ENCODE measurements around the gene SDHA. TPM values are rescaled to one million over a fixed set of nuclear protein-coding genes. Genes with fewer than 3 reads are reported as not detected.
A peak's percentile ranks its signal among the peaks of the same experiment; 100 is the strongest.
"Not testable (repeated sequence)": the region's sequence is repeated elsewhere in the genome, so short reads cannot be mapped to it uniquely, and the experiment has no call there.

Gene SDHA
- total and polyA plus RNA-seq, 9 of the 15 experiments (the other 6 are each of a cell fraction or from before 2014, with no cell fraction given): 82.9 to 191 (median 130) TPM

- H4K20me1 ChIP-seq (replicated peaks; ENCODE audit: control insufficient read depth, insufficient read depth, low read length); ATAC-seq; in situ Hi-C loops (cut with MboI); H3K27ac ChIP-seq (ENCODE audit: extremely low read depth, low read depth, low read length); CTCF ChIA-PET (ENCODE audit: low intra/inter-chr PET ratio); H3K79me2 ChIP-seq (ENCODE audit: control insufficient read depth, insufficient read depth, low read length); H3K9ac ChIP-seq (ENCODE audit: insufficient read depth in 1 of 2, low read depth in 2 of 2, low read length in 2 of 2); BruUV-seq (replicated peaks); H3K9me3 ChIP-seq (replicated peaks; ENCODE audit: control insufficient read depth, insufficient read depth, low read depth, low read length); H3K36me3 ChIP-seq (ENCODE audit: control insufficient read depth, insufficient read depth, low read length); H3K4me2 ChIP-seq (ENCODE audit: insufficient read depth, low read length); H3K4me3 ChIP-seq; H3K9me1 ChIP-seq (ENCODE audit: control insufficient read depth, insufficient read depth, low read length); intact Hi-C loops (cut with micrococcal nuclease): not testable (repeated sequence)
- POLR2A ChIA-PET: interaction anchor here (0.6 kb wide), 1 partner anchor 30 kb away, joined by 3 read pairs; no protein-coding TSS in a partner anchor
- Histone ChIP-seq H3K27me3 (ENCODE audit: control insufficient read depth in 2 of 2, insufficient read depth in 2 of 2, low read length in 2 of 2) (peaks cover 12 to 27% of the 10 kb centered on the region in 2 experiments; a peak in 4 of 5 replicates), H3K4me1 (replicated peaks in 1 of 2; ENCODE audit: control insufficient read depth in 2 of 2, insufficient read depth in 2 of 2, low read length in 2 of 2) (peaks cover 2 to 42% of the 10 kb centered on the region in 2 experiments; a peak in 3 of 5 replicates), H2AFZ (ENCODE audit: low read depth, low read length) (0 out of 2 replicates have a peak overlapping the region, but pooled peaks have one; percentile 59)
- 19% methylated on average over 18 of the region's 18 CpGs for WGBS (ENCODE audit: insufficient coverage, low coverage, missing lambda C conversion rate)
- peak in 1 of 4 experiments; percentile 58 for DNase-seq (ENCODE audit: extremely low read depth in 1 of 4, low spot score in 3 of 4)
- peak; percentile 19 for TF ChIP-seq CTCFL (IDR thresholded peaks at IDR 0.05; ENCODE audit: borderline replicate concordance, insufficient read depth, low read depth, low read length, poor library complexity, severe bottlenecking)
- peak in 1 of 2 experiments; percentile 31; a peak in 2 of 4 replicates for TF ChIP-seq RAD21 (CRISPR knock-in tag; conservative IDR thresholded peaks at IDR 0.05 in 1 of 2, IDR thresholded peaks at IDR 0.05 in 1 of 2)
- TF ChIP-seq CTCF (IDR thresholded peaks at IDR 0.05 in 2 of 3, conservative IDR thresholded peaks at IDR 0.05 in 1 of 3; ENCODE audit: insufficient read depth in 2 of 3, low read depth in 1 of 3, low read length in 3 of 3): peak in 2 of 3 experiments; percentile 36 to 44; a peak in 4 of 6 replicates
- FAIRE-seq: peak; percentile 82
Observed at GRCh38 chr5:197031-197430, 21.1 kb upstream of the SDHA start.

Measured in K562 (cell line).